GM21717 (cell line): ENCODE data around the gene RUFY4.
A peak's percentile ranks its signal among the peaks of the same experiment; 100 is the strongest.
"Not testable (repeated sequence)": the region's sequence is repeated elsewhere in the genome, so short reads cannot be mapped to it uniquely, and the experiment has no call there.

Experiments
- ATAC-seq: cut with Tn5 transposase; IDR thresholded peaks from one replicate; pipeline ENCODE4 v1.9.1; 2021; ENCODE audit warnings: mild to moderate bottlenecking, moderate library complexity; ENCODE audit not compliant: unreplicated experiment

The RUFY4 gene

DNA sequence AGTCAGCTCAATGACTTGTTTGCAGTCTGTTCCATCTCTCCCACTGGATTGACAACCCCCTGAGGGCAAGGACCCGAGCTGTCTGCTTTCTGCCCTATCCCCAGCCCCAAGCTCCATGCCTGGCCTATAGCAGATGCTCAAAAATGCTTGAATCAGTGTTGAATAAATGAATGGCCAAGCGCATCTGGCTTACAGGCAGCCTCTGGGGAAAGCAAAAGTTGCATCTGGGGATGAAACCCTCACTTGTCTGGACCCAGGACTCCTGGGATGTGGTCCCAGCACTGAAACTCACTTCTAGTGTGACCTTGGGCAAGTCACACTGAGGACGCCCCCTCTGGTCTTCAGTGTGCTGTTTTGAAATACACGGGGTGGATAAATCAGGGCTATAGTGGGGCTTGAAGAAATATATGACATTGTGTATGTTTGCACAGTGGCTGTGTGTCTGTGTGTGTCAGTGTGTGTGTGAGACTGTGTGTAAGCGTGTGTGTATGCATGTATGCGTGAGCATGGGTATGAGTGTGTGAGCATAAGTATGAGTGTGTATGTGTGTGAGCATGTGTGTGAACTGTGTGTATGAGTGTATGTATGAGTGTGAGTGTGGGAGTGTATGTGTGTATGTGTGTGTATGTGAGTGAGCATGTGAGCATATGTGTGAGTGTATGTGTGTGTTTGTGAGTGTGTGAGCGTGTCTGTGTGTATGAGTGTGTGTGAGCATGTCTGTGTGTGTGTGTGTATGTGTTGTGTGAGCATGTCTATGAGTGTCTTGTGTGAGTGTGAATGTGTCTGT is 38.5 kb upstream of the RUFY4 start:
- ATAC-seq: no peak

DNA sequence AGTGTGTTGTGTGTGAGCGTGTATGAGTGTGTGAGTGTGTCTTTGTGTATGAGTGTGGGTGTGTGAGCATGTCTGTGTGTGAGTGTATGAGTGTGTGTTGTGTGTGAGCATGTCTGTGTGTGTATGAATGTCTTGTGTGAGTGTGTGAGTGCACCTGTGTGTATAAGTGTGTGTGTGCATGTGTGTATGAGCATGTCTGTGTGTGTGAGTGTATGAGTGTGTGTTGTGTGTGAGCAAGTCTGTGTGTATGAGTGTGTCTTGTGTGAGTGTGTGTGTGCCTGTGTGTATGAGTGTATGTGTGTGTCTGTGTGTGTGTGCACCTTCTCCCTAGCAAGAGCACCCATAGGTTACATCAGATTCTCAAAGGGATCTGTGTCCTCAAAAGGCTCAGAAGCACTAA is 37.8 kb upstream of the RUFY4 start:
- ATAC-seq: no peak

DNA sequence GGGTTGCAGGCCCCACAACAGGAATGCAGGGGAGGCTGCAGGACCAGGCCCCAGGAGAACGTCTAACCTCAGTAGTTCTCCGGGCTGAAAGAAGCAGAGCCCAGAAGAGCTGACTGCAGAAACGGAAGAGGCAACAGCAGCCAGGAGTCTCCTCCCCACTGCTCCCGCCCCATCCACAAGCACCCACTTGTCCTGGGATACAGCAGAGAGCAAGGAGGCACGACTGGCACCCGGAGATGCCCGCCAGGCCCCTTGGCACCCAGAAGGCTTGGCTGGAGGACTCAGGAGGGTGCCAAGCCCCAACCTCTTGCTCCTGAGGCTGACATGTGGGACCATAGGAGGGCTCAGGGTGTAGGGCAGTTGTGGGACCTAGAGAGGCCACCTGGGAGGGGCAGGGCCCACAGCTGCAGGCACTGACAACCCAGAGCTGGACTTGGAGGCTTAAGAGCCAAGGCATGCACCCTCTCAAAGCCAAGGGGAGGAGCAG is 37.2 kb upstream of the RUFY4 start:
- no peak for ATAC-seq

DNA sequence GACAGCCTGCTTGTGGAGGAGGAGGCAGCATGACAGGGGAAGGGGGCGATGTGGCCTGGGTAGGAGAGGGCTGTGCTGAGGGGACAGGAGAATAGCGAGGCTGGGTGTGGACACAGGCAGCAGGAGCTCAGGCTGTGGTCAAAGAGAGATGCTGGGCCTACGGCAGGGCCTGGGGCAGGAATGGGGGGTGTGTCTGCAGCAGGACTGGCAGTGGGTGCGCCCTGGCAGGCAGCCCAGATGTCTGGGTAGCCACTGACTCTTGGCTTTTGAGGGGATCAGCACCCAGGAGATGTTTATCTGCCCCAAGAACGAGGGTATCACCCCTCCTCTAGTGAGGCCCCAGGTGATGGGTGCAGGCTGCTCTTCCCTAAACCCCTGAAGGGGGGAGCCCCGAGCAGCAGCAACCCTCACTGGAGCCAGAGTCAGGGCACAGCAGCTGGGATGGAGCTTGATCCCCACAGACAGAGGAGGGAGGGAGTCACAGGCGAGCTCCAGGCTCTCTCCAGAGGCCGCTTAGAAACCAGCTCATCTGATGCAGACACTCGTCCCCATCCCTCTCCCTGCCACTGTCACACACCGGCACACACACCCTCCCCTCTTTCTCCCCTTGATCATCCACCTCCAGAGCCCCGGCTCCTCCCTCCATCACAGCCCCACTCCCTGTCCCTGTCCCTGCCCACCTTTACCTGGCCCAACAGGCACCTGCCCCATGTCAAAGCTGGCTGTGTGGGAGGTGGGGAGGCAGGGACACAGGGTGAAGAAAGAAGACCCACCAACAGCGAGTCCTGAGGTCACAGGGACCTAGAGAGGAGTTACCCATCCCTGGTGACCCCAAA is 36.5 kb upstream of the RUFY4 start:
- no peak for ATAC-seq

DNA sequence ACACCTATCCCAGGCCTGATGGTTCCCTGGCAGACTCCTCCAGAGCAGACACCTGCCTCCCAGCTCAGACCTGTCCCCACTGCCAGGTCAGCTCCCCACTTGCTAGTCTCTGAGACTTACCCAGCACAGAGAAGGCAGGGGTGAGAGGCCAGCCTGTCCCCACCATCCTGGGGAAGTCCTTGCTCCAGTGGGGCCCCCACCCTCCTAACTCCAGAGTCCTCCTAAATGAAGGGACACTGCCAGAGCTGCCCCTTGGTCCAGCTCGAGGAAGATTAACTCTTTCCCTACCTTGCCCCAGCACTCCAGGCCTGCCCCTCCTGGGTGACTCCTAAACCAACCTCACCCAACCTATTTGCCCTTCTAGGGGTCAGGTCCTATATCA is 35.9 kb upstream of the RUFY4 start:
- ATAC-seq: no peak

DNA sequence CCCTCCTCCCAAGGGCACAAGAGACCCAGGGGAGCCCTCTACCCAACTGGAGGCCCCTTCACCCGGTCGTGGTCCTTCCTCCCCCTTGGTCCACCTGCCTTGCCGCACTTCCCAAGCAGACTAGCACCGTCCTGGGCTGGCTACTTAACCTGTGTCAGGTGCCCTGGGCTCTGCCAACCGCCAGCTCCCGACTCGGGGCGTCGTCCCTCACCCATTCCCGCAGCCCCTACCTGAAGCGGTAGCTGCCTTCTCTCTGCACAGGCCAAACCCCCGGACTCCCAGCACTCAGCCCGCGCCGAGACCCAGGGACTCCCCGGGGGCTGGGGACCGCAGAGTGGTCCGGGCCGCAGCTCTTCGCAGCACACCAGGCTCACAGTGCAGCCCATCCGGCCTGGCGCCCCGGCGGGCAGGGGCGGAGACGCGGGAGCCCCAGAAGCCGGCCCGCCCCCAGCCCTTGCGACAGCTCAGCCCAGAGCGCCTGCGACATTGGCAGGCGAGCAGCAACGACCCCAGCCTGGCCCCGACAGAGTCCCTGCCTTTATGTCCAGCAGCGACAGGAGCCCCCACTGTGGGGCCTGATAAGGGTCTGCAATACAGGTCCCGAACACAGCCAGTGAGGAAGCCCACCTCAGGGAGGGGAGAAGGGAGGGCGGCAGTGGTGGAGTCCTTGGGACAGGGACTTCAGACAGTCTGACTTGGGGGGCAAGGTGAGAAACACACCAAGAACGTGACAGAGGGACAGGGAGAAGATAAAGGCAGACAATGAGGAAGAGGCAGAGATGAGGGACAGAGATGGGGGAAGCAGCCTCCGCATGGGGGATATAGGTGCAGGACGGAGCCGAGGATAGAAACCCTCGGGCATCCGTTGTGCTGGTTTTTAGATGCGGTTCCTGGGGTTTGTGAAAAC is 35.2 kb upstream of the RUFY4 start:
- ATAC-seq: no peak

DNA sequence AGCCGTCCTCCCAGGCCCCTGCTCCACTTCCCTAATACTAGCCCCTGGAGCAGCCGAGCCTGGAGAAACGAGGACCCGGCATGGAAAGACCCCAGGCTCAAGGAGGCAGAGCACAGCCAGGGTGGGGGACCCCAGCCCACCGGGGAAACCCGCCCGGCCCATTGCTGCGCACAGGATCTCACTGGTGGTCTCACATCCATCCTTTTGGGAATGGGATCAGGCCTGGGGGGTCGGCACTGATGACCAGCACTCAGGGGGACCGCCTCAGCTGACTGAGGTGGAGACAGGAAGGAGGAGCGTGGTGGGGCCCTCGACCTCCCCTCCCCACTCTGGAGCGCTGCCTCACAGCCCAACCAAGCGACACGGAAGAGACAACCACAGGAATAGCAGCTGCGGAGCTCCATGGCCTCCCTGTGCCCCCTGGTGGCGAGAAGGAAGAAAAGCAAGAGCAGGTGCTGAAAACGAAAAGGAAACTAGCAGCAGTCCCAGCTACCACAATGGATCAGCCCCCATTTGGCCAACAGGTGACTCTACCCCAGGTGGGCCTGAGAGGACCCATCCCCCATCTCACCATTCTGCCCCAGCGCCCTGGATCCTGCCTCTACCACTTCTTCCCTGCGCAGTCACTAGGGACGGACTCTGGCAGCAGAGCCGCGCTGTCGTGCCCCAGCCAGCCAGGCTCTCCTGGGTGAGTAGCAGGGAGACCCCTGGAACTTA is 34.4 kb upstream of the RUFY4 start:
- peak; percentile 79 for ATAC-seq

DNA sequence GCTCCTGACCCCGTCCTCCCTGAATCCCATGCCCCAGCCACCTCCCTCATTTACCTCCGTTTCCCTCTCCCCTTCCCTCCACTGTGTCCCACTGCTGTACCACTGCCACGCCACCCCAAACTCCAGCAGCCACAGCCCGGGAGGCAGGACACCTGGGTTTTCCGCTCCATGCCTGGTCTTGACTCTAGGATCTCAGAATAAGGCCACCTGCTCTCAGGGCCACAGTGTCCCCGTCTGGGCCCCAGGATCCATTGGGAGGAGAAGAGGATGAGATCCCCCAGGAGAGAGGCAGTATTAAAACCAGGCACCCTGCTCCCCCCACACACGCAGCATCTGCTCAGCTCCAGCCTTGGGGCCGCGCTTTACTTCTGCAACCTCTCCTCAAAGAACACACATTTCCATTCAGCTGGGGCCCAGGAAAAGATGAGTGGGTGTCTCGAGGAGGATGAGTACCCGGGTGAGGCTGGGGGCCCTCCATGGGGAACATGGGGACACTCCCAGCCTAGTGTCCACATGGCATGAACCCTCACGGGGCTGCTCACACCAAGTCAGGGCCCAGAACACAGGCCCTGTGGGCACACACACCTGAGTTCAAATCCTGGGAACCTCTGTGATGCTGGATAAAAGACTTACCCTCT is 33.5 kb upstream of the RUFY4 start:
- ATAC-seq: no peak

DNA sequence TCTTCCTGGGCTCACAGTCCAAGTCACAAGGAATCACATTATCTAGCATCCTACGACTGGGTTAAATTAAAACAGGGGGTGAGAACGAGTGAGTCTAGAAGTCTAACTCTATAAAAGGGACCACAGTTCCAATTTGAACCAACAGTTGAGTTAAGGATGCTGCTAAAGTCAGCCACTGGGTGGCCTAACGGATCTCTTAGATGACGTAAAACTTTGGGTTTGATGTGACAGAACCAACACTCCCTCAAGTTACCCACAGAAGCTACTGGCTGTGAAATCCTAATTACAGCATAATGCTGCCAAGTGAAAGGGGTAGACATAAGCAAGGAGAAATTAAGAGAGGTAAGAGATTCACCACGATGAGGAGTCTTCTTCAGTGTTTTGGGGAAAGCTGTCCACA is 32.7 kb upstream of the RUFY4 start:
- no peak for ATAC-seq

DNA sequence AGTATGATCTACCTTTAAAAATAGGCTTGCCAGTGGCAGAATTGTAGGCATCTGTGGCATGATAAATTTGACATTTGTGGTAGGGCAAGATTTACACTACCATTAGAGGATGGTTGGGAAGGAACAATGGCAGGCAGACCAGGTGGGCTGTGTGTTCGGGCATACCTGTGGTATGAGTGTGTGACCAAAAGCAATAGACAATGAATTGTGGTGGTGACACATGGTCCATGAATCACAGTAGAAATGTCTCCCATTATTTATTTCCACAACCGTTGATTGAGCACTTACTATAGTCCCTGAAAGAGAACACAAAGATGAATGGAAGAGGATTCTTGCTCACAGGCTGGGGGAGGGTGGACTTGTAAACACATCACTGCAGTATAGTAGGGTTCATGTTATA is 29.9 kb upstream of the RUFY4 start:
- ATAC-seq: no peak

DNA sequence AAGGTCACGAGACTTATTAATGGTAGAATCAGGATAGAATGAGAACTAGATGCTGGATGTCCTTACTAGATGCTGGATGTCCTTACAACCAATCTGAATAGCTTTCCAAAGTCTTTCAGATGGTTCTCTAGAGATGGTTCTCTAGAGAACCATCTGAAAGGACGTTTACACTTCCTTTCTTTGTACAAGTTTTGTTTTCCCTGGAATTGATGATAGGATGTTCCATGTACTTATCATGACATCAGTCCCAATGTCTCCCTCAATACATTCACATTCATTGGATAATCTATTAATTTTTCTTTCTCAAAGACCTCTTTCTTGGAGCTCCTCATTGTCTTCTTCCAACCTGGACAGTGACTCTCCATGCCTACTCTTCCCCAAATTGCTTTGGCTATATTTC is 28.2 kb upstream of the RUFY4 start:
- ATAC-seq: no peak

DNA sequence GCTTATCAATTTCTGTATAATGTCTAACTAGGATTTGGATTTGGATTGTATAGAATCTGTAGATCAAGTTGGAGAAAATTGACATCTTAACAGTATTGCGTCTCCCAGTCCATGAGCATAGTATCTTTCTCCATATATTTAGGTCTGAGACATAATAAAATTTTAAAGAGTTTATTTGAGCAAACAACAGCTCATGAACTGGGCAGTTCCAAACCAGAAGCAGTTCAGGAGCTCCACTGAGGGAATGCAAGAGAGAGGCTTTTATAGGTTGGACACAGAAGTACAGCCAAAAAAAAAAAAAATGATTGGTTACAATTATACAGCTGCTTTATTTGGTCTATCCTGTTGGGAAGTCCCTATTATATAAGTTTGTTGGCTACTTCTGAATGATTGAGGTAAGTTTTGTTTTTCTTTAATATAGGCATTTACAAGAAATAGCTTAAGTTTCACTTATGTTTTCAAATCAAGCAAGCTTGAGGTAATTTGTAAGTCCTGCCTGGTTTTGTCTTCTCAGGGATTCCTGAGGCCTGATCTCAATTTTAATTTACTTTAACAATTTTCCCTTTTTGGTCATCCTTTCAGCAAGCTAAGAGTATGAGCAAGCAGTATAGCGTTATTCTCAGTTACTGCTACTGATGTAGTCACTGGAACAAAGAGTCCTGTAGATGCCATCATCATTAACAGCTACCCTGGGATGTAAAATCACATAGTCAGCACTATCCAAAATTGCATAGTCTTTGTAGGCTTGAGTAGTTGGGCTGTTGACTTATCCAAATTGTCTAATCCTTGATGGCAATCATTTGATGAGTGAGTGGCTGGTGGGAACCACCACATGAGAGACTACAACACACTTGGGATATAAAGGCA is 27.5 kb upstream of the RUFY4 start:
- ATAC-seq: peak; percentile 43

DNA sequence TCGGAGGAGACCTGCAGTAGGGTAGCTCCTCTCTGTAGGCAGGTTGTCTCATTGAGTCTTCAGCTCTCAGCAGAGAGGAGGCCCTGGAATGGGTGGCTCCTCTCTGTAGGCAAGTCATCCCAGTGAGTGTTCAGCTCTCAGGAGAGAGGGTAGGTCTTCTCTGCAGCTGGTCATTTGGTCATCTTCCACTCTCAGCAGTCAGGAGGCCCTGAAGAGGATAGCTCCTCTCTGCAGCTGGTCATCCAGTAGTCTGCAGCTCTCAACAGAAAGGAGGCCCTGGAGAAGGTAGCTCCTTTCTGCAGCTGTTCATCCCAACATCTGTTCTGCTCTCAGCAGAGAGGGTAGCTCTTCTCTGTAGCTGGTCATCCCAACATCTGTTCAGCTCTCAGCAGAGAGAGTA is 26.0 kb upstream of the RUFY4 start:
- ATAC-seq: no peak

DNA sequence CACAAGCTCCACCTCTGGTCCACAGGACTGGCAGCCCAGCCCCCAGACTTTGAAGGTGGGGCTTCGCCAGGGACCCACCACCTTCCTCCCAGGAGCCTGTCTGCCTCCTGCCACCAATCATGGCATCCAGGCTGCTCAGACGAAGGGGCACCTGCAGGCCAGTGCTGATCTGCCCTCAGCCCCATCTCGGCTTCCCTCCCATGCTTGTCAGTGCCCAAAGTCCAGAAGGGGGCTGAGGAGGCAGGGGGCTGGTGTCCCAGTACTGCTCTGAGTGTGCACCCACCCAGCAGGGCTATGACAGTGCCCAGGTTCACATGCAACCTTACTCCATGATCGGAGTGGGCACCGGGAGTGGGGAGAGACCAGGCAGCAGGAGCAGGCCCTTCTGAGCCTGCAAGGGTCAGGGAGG is 25.3 kb upstream of the RUFY4 start:
- ATAC-seq: no peak

DNA sequence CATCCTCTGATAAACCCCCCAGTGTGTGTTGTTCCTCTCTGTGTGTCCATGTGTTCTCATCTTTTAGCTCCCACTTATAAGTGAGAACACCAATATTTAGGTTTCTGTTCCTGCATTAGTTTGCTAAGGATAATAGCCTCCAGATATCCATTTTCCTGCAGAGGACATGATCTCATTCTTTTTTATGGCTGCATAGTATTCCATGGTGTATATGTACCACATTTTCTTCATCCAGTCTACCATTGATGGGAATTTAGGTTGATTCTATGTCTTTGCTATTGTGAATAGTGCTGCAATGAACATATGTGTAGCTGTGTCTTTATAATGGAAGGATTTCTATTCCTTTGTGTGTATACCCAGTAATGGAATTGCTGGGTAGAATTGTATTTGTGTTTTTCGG is 24.5 kb upstream of the RUFY4 start:
- ATAC-seq: not testable (repeated sequence)

DNA sequence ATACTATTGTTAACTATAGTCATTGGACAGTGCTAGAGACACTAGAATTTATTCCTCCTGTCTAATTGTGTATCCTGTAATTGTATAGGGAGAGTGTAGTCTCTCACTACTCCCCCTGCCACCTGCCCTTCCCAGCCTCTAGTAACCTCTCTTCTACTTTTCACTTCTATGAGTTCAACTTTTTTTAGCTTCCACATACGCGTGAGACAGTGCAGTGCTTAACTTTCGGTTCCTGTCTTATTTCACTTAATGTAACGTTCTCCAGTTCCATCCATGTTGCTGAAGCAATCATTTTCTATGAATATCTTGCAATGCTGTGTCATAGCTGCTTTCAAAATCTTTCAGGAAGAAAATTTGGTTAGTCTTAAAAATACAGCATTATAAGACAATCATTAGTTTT is 22.8 kb upstream of the RUFY4 start:
- peak; percentile 77 for ATAC-seq

DNA sequence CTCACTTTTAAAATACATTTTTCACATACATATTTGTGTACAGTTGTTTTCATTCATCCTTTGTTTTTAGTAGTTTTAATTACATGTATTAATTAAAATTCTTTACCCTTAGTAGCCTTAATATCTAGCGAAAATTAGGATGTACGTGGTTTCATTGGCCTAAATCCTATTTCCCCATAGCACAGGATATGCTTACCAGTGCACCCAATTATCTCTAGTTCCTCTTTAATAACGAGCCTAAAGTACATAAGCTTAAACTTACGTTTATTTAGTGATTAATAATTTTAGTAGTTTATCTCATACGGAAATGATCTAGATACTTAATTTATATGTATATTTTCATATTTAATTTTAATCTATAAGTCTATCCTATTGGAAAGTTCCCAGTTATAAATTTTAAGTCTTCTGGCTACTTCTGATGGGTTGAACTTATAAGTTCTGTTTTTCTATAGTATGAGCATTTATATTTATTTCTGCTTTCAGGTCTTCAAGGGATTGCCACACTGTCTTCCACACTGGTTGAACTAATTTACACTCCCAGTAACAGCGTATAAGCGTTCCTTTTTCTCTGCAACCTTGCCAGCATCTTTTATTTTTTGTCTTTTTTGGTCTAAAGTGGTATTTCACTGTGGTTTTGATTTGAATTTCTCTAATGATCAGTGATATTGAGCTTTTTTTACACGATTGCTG is 21.4 kb upstream of the RUFY4 start:
- no peak for ATAC-seq

DNA sequence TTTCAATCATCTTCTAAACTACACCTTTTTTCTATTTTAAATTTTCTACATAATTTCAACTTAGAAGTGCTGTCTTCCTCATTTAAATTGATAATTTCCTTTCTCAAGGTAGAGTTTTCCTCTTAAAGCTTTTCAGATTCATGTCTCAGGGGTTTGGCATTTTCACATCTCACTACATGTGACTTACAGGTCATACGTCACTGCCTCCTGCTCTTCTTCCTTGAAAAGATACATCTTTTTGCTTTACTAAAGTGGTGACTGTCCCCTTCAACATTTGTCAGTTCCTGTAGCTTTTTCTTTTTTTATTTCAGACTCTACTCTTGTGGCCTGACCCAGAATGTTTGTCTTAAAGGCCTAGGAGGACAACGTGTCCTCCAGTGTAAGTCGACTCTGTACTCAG is 17.1 kb upstream of the RUFY4 start:
- no peak for ATAC-seq

DNA sequence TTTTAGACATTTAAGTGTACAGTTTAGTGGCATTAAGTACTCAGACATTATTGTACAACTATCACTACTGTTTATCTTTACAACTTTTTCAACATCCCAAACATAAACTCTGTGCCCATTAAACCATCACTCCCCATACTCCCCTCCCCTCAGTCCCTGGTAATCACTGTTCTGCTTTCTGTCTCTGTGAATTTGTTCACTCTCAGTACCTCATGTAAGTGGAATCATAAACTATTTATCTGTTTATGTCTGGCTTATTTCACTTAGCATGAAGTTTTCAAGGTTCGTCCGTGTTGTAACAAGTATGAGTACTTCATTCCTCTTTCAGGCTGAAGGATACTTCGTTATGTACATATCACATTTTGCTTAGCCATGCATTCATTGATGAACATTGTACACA is 9.8 kb upstream of the RUFY4 start:
- ATAC-seq: no peak
